IPS-15b (cell line): ENCODE results near the gene KLHDC3.

ENCODE experiments used
- H3K27me3 ChIP-seq: one replicate; pipeline ENCODE4 v1.6.1; 2013; ENCODE audit warnings: low read length; ENCODE audit not compliant: control insufficient read depth, insufficient read depth
- H3K36me3 ChIP-seq: one replicate; pipeline ENCODE4 v1.6.1; 2013; ENCODE audit warnings: low read length; ENCODE audit not compliant: control insufficient read depth, insufficient read depth
- H3K4me1 ChIP-seq: one replicate; pipeline ENCODE4 v1.6.1; 2013; ENCODE audit warnings: mild to moderate bottlenecking, low read length; ENCODE audit not compliant: control insufficient read depth, insufficient read depth
- H3K4me3 ChIP-seq: one replicate; pipeline ENCODE4 v1.5.1; 2013; ENCODE audit warnings: low read depth, low read length
- H3K9ac ChIP-seq: one replicate; pipeline ENCODE4 v1.6.1; 2013; ENCODE audit warnings: low read depth, mild to moderate bottlenecking, low read length
- H3K9me3 ChIP-seq: one replicate; pipeline ENCODE4 v1.6.1; 2013; ENCODE audit warnings: mild to moderate bottlenecking, low read length; ENCODE audit not compliant: control insufficient read depth, insufficient read depth

KLHDC3 gene

DNA sequence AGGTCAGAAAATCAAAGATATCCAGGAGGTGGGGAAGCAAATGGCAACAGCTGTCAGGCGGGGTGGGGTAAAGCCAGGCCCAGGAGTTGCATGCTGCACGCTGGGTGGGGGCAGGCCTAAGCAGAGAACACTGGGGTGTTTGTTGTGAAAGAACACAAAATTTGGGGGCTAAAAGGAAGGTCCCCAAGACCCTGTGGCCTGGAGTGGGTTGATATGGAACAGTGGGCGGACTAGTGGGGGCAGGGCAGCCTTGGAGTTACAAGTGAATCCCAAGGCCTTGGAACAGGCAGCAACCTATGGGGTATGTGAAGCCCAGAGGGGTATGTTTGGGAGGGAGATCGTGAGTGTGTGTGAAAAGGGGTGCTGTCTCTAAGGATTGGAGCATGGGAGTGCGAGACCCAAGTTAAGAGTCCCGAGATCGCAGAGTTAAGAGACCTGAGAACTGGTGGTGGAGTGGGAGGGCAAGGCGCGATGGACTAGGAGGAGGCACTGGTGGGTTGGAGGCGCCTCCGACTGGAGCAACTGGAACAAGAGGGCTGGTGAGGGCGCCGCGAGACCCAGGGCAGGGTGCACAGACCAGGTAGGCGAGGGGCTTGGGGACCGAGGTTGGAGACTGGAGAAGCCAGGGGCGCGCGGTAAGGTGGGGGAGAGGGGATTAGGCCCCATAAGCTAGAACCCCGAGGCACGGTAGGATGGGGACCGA is 38.9 kb downstream of the KLHDC3 start:
- H3K27me3 ChIP-seq, result no peaks in the 10 kb centered on the region
- H3K4me1 ChIP-seq, result peaks cover 4% of the 10 kb centered on the region
- H3K36me3 ChIP-seq, result peaks cover 14% of the 10 kb centered on the region
- peak overlapping the region; percentile 97 for H3K9ac ChIP-seq
- peak overlapping the region; percentile 86 for H3K4me3 ChIP-seq
- no peaks in the 10 kb centered on the region for H3K9me3 ChIP-seq

DNA sequence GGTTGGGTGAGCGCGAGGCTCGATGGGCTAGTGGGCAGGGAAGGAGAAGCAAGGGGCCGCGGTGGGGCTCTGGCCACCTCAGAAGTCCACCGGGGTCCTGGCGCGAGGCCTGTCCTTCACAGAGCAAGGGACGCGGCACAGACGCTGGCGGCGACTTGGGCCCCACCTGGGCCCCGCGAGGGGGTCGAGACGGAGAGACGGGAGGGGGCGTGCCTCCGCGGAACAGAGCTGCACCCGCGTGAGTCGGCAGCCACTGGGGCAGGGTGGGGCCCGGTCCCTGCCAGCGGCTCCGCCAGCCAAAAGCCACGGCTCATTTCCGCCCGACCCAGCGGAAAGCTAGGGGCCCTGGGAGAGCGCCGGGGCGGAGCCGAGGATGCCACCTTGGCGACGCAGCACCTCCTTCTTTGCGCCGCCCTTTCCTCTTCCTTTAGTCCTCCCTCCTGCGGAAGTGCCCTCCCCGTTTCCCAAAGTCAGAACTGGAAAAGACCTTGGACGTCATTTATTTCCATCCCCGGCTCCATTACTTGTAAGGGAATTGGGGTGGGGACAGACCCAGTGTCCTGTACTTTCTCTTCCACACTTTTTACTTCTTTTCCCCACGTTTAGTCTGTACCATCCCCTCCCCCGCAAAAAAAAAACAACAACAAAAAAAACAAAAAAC is 39.6 kb downstream of the KLHDC3 start, which contains the start of gene CUL7:
TSS of gene CUL7 (minus strand) at position 307 of the 661 bp plus-strand sequence. CDS start 1,063 bp downstream, outside the sequence.
- no peaks in the 10 kb centered on the region for H3K9me3 ChIP-seq
- peaks cover 8% of the 10 kb centered on the region for H3K4me1 ChIP-seq
- peak within 1 kb of the TSS; percentile 86 for H3K4me3 ChIP-seq
- peaks cover 12% of the 10 kb centered on the region for H3K36me3 ChIP-seq
- peak within 1 kb of the TSS; percentile 97 for H3K9ac ChIP-seq
- no peaks in the 10 kb centered on the region for H3K27me3 ChIP-seq

DNA sequence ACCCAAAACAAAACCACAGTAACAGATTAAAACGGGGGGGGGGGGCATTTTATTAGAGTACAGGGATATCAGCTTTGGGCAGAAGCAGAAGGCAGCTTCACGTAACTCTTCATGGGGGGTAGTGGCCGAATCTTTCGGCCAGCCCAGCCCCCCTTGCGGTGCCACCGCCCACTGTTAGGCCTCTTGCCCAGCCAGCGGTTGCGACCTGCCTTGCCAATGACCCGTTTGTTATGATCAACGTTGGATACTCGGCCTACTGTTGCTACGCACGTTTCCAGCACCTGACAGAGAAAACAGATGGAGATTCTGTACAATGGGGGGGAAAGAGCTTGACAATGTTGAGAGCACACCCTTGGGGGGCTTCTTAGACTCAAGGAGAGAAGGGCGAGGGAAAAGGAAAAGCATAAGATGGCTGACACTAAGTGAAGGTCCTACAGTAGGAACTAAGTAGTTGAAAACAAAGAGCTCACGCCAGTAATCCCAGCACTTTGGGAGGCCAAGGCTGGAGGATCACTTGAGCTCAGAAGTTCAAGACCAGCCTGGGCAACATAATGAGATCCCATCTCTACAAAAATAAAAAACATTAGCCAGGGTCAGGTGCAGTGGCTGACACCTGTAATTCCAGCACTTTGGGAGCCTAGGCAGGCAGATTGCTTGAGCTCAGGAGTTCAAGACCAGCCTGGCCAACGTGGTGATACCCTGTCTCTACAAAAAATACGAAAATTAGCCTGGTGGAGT is 40.3 kb downstream of the KLHDC3 start:
- Histone ChIP-seq H3K4me1 (peaks cover 8% of the 10 kb centered on the region), H3K27me3 (no peaks in the 10 kb centered on the region), H3K9ac (no peak overlapping the region), H3K36me3 (peaks cover 8% of the 10 kb centered on the region), H3K4me3 (peak overlapping the region; percentile 86), H3K9me3 (no peaks in the 10 kb centered on the region)

DNA sequence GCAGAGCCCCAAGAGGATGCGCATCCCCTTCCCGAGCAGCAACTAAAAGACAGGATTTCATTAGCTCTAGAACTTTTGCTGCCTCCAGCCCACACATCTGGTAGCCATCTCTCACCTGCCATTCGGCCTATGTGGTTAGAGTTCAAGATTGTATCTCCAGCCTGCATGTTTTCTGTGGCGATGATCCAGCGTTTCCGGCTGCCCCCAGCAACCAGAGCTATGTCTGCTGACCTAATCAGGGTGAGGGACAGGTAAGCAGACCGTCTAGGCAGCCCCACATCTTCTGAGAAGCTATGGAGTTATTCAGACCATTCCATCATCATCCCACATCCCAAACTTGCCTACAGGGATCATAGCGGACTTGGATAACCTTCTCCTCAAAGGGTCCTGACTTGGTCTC is 41.9 kb downstream of the KLHDC3 start:
- Histone ChIP-seq H3K9me3 (no peaks in the 10 kb centered on the region), H3K9ac (no peak overlapping the region), H3K4me3 (no peak overlapping the region), H3K27me3 (no peaks in the 10 kb centered on the region), H3K36me3 (peaks cover 2% of the 10 kb centered on the region), H3K4me1 (peaks cover 8% of the 10 kb centered on the region)

DNA sequence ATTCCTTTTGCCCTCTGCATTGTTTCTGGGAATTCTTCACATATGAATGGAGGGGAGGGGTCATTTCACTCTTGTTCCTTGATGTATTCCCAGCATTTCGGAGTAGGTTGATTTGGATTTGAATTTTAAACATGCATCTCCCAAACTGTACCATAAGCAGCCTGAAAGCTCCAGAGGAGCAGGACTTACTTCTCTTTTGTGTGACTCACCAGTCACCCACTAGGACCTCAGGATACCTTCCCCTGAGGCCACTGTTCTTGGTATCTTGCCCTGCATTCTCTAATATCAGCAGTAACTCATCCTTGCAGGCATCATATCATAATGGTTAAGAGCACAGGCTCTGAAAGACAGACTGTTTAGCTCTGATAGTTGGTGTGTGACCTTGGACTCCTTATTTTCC is 44.5 kb downstream of the KLHDC3 start:
- Histone ChIP-seq H3K9me3 (no peaks in the 10 kb centered on the region), H3K4me1 (peaks cover 4% of the 10 kb centered on the region), H3K27me3 (no peaks in the 10 kb centered on the region), H3K9ac (peak overlapping the region; percentile 74), H3K36me3 (no peaks in the 10 kb centered on the region), H3K4me3 (peak overlapping the region; percentile 63)

DNA sequence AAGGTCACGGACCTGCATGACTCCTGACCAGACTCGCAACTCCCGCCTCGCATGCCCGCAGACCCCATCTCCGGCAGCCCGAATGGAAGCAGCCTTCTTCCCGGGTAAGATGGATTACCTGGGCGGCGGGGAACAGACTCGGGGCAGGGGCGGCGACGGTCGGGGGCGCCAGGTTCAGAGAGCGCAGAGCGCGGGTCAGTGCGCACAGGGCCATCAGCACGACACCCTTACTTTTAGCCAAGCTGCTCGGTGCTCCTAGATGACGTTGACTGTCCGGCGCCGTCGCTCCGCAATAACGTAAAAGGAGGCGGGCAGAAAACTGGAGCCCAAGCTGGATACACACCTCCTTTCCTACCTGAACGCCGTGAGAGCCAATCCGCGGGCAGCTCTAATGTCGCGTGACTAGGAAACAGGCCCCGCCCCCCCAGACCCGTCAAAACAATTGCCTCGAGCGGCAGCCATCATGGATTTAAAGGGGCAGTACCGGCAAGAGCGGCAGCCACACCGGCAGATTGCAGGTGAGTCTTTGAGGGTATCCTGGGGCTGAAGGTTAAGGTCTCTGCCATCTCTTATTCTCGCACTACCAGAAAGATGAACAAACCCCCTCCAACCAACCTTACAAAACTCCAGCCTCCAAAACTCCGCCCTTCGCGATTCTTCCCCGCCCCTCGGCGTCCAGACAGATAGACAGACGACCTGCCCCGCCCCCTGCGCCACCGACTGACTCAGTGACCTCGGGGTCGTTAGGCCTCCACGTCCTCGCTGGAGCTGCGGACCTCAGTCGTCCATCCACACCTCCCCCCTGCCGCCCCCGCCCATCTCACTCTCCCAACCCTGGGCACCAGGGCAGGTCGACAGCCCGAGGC is 45.4 kb downstream of the KLHDC3 start, which contains the start of the genes KLC4 and MRPL2:
TSS of gene KLC4 (plus strand) at position 464 of the 866 bp plus-strand sequence. CDS start 1,705 bp downstream, outside the sequence.
TSS of gene MRPL2 (minus strand) at position 267 of the 866 bp plus-strand sequence. CDS start at position 214, 53 bp downstream.
- Histone ChIP-seq H3K4me1 (peaks cover 4% of the 10 kb centered on the region), H3K27me3 (no peaks in the 10 kb centered on the region), H3K4me3 (peak within 1 kb of the TSS; percentile 96), H3K36me3 (no peaks in the 10 kb centered on the region), H3K9ac (peak within 1 kb of the TSS; percentile 86), H3K9me3 (no peaks in the 10 kb centered on the region)

DNA sequence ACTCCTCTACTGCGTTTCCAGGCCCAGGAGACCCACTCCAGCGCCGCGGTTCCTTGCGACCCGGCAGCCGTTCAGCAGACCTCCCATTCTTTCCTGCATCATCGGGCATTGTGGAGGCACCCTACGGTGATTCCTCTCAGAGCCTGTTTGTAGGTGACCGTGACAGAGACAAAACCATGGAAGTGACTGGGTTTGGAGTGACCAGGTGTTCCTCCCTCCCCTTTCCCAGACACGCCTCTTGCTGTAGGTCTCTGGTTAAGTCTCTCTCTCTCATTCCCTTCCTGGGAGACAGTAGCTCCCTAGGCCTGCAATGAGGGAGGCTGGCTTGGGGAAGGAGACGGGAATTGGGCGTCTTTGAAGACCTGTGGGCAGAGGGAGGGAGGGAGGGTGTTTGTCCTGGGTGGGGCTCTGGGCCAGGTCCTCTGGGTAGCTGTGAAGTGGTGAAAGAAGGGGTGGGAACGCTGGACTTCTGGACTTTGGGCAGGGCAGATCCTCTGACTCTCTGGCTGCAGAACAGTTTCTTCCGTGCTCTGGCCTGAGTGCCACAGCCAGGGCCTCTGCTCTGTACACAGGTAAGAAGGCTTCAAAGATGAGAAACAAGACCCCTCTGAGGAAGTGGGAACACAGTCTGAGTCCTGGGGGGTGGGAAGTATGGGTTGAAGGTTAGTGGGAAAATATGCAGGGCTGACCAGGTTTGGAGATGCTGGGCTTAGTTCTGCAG is 46.1 kb downstream of the KLHDC3 start:
- H3K36me3 ChIP-seq, result no peaks in the 10 kb centered on the region
- H3K9ac ChIP-seq, result peak overlapping the region; percentile 67
- peak overlapping the region; percentile 96 for H3K4me3 ChIP-seq
- peaks cover 4% of the 10 kb centered on the region for H3K4me1 ChIP-seq
- no peaks in the 10 kb centered on the region for H3K27me3 ChIP-seq
- no peaks in the 10 kb centered on the region for H3K9me3 ChIP-seq

DNA sequence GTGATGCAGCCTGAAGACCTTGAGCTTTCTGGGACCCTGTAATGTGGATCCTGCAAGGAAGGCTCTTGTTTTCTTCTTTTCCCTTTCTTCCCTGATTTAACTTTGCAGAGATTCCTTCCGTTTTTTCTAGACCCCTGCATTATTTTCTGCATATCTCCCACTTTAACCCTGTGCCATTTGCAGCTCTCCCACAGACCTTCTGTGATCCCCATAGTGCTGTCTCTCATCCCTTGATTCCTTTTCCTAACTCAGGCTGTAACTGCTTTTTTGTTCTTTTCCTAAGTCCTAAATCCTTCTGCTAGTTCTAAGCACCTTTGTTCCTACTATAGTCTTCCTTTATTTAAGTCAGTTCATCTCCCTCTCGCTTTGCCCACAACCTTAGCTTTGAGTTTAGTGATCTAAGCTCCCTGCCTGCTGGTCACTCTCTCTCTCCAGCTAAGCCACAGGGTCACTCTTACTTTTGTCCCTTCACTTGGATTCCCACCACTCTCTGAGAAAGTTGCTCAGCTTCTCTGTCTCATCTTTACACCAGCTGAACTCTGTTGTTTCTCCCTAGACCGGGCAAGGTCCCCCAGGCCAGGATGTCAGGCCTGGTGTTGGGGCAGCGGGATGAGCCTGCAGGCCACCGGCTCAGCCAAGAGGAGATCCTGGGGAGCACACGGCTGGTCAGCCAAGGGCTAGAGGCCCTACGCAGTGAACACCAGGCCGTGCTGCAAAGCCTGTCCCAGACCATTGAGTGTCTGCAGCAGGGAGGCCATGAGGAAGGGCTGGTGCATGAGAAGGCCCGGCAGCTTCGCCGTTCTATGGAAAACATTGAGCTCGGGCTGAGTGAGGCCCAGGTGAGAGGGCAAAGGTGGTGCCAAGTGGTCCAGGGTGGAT is 46.9 kb downstream of the KLHDC3 start:
- no peaks in the 10 kb centered on the region for H3K9me3 ChIP-seq
- no peaks in the 10 kb centered on the region for H3K36me3 ChIP-seq
- peaks cover 4% of the 10 kb centered on the region for H3K4me1 ChIP-seq
- H3K27me3 ChIP-seq, result no peaks in the 10 kb centered on the region
- H3K4me3 ChIP-seq, result no peak overlapping the region
- H3K9ac ChIP-seq, result no peak overlapping the region

DNA sequence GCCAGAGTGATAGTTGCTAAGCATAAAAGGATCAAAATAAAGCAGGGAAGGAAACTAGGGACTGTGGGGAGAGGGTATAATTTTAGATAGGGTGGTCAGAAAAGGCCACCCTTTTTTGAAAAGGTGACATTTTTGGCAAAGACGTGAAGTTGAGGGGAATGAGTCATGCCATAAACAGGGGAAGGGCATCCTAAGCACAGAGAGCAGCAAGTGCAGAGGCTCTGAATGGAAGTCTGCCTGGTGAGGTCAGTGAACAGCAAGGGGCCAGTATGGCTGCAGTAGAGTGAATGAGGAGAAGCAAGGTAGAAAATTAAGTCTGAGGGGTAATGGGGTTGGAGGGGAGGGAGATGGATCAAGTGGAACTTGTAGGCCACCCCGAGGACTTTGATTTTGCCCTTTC is 47.8 kb downstream of the KLHDC3 start:
- no peak overlapping the region for H3K9ac ChIP-seq
- H3K9me3 ChIP-seq, result no peaks in the 10 kb centered on the region
- H3K36me3 ChIP-seq, result no peaks in the 10 kb centered on the region
- no peaks in the 10 kb centered on the region for H3K27me3 ChIP-seq
- H3K4me1 ChIP-seq, result peaks cover 4% of the 10 kb centered on the region
- no peak overlapping the region for H3K4me3 ChIP-seq

DNA sequence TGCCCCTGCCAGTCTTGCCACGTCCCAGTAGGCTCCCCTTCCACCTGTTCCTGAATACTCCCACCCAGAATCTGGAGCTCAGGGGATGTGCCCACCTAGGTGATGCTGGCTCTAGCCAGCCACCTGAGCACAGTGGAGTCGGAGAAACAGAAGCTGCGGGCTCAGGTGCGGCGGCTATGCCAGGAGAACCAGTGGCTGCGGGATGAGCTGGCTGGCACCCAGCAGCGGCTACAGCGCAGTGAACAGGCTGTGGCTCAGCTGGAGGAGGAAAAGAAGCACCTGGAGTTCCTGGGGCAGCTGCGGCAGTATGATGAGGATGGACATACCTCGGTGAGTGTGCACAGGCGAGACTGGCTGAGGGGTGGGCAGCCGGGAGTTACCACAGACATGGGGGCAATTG is 48.8 kb downstream of the KLHDC3 start:
- Histone ChIP-seq H3K36me3 (no peaks in the 10 kb centered on the region), H3K4me1 (peaks cover 4% of the 10 kb centered on the region), H3K9me3 (no peaks in the 10 kb centered on the region), H3K27me3 (no peaks in the 10 kb centered on the region), H3K9ac (no peak overlapping the region), H3K4me3 (no peak overlapping the region)
